IPS-18a (cell line): ENCODE results near the gene UGT1A10.

ENCODE experiments used
- H3K27ac ChIP-seq: one replicate; pipeline ENCODE4 v1.5.1; 2013; ENCODE audit warnings: low read length
- H3K27me3 ChIP-seq: one replicate; pipeline ENCODE4 v1.6.1; 2013; ENCODE audit warnings: mild to moderate bottlenecking, low read length; ENCODE audit not compliant: control insufficient read depth, insufficient read depth
- H3K36me3 ChIP-seq: one replicate; pipeline ENCODE4 v1.6.1; 2013; ENCODE audit warnings: low read depth, low read length; ENCODE audit not compliant: control insufficient read depth
- H3K4me1 ChIP-seq: one replicate; pipeline ENCODE4 v1.6.1; 2013; ENCODE audit warnings: low read depth, low read length; ENCODE audit not compliant: control insufficient read depth
- H3K4me3 ChIP-seq: one replicate; pipeline ENCODE4 v1.5.1; 2013; ENCODE audit warnings: low read length
- H3K9ac ChIP-seq: one replicate; pipeline ENCODE4 v1.6.1; 2013; ENCODE audit warnings: mild to moderate bottlenecking, low read length, moderate library complexity
- H3K9me3 ChIP-seq: one replicate; pipeline ENCODE4 v1.6.1; 2013; ENCODE audit warnings: low read depth, low read length; ENCODE audit not compliant: control insufficient read depth

Gene UGT1A10

DNA sequence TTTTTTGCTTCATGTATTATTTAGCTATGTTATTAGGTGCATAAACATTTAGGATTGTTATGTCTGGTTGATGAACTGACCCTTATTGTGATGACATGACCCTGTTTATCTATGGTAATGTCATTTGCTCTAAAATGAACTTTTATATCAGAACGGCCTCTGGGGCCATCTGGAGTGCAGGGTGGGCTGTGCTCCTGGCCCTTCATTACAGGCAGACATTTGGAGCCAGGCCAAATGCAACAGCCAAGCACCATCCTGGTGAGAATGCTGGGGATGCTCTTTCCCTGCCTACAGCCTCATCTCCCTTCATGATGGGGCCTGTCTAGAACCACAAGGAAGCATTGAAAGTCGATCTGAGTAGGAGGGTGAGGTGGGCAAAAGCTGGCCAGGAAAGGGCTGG, 180.1 kb downstream of the UGT1A10 start:
- H3K9ac ChIP-seq = no peak overlapping the region
- no peaks in the 10 kb centered on the region for H3K4me1 ChIP-seq
- H3K27me3 ChIP-seq = no peaks in the 10 kb centered on the region
- no peak overlapping the region for H3K4me3 ChIP-seq
- H3K9me3 ChIP-seq = no peaks in the 10 kb centered on the region
- no peaks in the 10 kb centered on the region for H3K36me3 ChIP-seq
- no peak overlapping the region for H3K27ac ChIP-seq

DNA sequence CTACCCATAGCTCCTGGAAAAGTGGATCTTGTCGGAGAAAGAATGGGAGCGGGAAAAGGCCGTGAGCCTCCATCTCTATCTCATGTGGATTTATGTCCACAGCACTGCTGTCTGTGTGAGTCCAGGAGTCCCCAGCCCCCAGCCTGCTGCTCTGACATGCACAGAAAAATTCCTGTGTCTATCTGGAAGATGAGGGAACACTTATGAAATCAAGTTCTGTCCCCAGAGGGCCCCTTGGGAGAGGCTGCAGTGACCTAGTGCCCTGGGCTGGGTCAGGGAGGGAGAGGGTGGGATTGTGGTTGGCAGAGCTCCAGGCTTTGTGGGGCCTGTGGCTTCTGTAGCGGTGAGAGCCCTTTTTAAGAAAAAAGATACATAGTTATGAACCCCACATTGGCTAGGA, 180.5 kb downstream of the UGT1A10 start:
- H3K27ac ChIP-seq = no peak overlapping the region
- no peak overlapping the region for H3K4me3 ChIP-seq
- H3K9ac ChIP-seq = no peak overlapping the region
- H3K36me3 ChIP-seq = no peaks in the 10 kb centered on the region
- H3K9me3 ChIP-seq = no peaks in the 10 kb centered on the region
- no peaks in the 10 kb centered on the region for H3K27me3 ChIP-seq
- H3K4me1 ChIP-seq = no peaks in the 10 kb centered on the region

GRCh38 chr2:233817361-233817911, 181.2 kb downstream of the UGT1A10 start:
- H3K4me3 ChIP-seq = no peak overlapping the region
- no peak overlapping the region for H3K27ac ChIP-seq
- H3K9ac ChIP-seq = no peak overlapping the region
- no peaks in the 10 kb centered on the region for H3K36me3 ChIP-seq
- no peaks in the 10 kb centered on the region for H3K4me1 ChIP-seq
- no peaks in the 10 kb centered on the region for H3K27me3 ChIP-seq
- no peaks in the 10 kb centered on the region for H3K9me3 ChIP-seq

DNA sequence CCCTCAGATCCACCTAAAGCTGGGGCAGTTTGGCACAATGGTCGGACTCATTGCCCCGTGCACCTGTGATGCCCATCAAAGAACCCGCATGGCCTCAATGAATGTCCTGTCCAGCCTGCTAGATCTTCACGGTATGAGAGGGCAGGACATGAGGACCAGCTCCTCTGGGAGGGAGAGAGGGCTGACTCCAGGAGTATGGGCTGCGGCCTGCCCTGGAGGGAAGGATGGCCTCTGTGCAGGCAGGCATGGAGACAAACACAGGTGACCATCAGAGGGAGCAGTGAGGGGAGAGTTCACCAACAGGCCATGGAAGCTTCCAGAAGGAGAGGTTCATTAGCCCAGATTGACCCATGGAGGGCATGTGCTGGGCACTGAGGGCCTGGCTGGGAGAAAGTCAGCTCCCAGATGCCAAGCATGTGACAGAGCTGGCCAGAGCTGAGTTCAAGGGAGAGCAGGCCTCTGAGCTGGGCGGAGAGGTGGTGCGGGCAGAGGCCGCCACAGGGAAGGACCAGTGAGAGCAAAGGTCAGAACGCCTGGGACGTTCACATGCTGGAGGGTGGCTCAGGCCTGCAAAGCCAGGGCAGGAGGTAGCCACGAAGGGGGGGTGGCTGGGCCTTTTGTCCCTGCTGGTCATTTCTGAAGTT, 181.9 kb downstream of the UGT1A10 start:
- H3K27me3 ChIP-seq = no peaks in the 10 kb centered on the region
- no peak overlapping the region for H3K27ac ChIP-seq
- no peaks in the 10 kb centered on the region for H3K36me3 ChIP-seq
- no peaks in the 10 kb centered on the region for H3K9me3 ChIP-seq
- H3K9ac ChIP-seq = no peak overlapping the region
- no peaks in the 10 kb centered on the region for H3K4me1 ChIP-seq
- H3K4me3 ChIP-seq = no peak overlapping the region

- Histone ChIP-seq H3K9ac (no peak overlapping the region), H3K36me3 (no peaks in the 10 kb centered on the region), H3K4me3 (no peak overlapping the region), H3K4me1 (no peaks in the 10 kb centered on the region), H3K27ac (no peak overlapping the region), H3K27me3 (no peaks in the 10 kb centered on the region), H3K9me3 (no peaks in the 10 kb centered on the region)
Measured at GRCh38 chr2:233818639-233819621, 182.7 kb downstream of the UGT1A10 start.

DNA sequence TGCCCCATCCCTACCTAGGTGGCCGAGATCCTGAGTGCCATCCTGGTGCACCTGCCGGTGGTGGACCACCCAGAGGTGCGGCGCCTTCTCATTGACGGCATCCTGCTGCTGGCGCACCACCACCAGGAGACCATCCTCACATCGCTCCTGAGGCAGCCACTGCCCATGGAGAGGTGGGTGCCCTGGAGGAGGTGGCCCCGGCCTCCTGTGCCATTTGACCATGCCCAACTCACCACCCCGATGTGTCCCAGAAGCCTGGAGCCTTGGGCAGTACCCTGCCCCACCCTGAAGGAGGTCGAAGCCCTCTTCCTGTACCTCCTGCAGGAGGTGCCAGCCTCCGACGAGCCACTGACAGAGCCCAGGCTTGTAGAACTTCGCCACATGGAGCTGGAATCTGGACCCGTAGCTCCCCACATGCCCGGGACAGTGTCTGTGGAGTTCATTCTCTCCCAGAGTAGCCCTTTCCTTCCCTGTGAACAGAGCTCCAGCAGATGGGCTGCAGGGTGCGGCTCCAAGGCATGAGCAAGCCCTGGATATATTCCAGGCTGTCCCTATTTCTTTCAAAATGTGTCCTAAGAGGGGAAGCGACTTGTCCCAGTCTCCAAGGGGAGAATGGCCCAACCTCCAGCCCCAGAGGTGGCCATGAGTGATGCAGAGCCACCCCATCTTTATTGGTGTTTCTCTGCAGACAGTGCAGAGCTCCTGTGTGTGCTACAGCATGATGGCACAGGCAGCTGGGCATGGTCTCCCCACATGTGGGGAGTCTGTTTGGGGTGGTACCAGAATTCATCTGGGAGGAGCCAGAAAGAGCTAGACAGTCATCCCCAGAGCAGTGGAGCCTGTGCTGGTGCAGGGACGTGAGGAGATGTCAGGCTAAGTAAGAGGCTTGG, 183.9 kb downstream of the UGT1A10 start:
- no peak overlapping the region for H3K4me3 ChIP-seq
- H3K36me3 ChIP-seq = no peaks in the 10 kb centered on the region
- H3K9ac ChIP-seq = no peak overlapping the region
- no peaks in the 10 kb centered on the region for H3K27me3 ChIP-seq
- no peak overlapping the region for H3K27ac ChIP-seq
- H3K9me3 ChIP-seq = no peaks in the 10 kb centered on the region
- H3K4me1 ChIP-seq = no peaks in the 10 kb centered on the region

DNA sequence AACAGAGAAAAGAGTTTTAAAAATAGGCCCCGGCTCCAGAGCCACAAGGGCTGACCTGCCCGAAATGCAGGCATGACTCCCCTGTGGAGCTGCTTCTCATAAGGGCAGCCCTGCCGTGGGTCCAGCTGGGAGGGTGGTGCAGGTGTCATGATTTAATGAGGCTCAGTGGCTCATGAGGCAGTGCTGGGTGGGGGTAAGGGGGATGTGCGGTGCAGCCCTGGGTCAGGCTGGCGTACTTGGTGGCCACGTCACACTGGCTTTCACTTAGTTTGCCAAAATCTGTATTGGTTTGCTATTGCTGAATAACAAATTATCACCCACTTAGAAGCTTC, 184.5 kb downstream of the UGT1A10 start:
- Histone ChIP-seq H3K9me3 (no peaks in the 10 kb centered on the region), H3K4me1 (no peaks in the 10 kb centered on the region), H3K36me3 (no peaks in the 10 kb centered on the region), H3K4me3 (no peak overlapping the region), H3K9ac (no peak overlapping the region), H3K27me3 (no peaks in the 10 kb centered on the region), H3K27ac (no peak overlapping the region)

DNA sequence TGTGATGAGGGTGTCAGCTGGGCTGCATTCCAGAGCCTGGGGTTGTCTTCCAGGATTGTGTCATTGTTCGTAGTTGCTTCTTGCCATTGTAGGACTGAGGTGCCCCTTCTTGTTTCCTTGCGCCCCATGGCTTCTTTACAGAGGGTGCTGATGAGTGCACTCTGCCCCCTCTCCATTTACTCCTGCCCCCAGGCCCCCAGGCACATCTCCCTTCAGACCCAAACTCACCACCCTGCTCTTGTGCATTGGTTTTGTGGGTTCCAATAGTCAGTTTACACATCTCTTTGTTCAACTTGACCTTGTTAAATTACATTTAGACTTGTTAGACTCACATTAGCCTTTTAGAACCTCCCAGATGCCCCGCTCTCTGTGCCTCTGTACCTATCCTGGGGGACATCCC, 184.9 kb downstream of the UGT1A10 start:
- Histone ChIP-seq H3K9ac (no peak overlapping the region), H3K4me3 (no peak overlapping the region), H3K4me1 (no peaks in the 10 kb centered on the region), H3K27ac (no peak overlapping the region), H3K36me3 (no peaks in the 10 kb centered on the region), H3K9me3 (no peaks in the 10 kb centered on the region), H3K27me3 (no peaks in the 10 kb centered on the region)

DNA sequence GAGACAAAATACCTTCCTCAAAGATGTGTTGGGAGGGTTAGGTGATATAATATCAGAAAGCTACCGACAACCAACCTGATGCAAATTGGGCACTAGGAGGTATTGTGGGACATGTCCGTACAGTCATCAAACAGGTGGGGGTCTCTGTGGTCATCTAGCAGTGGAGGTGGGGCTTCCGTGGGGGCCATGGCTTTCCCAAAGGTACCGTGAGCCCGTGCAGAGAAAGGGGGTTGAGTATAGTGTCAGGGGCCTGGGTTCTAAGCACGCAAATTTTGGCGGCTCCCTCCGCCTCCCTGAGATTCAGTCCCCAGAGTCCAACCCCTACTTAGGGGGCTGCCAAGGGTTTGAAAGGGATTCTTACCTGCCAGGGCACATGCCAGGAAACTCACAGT, 185.5 kb downstream of the UGT1A10 start:
- no peak overlapping the region for H3K9ac ChIP-seq
- H3K9me3 ChIP-seq = no peaks in the 10 kb centered on the region
- no peak overlapping the region for H3K27ac ChIP-seq
- H3K36me3 ChIP-seq = no peaks in the 10 kb centered on the region
- no peaks in the 10 kb centered on the region for H3K27me3 ChIP-seq
- no peaks in the 10 kb centered on the region for H3K4me1 ChIP-seq
- no peak overlapping the region for H3K4me3 ChIP-seq

DNA sequence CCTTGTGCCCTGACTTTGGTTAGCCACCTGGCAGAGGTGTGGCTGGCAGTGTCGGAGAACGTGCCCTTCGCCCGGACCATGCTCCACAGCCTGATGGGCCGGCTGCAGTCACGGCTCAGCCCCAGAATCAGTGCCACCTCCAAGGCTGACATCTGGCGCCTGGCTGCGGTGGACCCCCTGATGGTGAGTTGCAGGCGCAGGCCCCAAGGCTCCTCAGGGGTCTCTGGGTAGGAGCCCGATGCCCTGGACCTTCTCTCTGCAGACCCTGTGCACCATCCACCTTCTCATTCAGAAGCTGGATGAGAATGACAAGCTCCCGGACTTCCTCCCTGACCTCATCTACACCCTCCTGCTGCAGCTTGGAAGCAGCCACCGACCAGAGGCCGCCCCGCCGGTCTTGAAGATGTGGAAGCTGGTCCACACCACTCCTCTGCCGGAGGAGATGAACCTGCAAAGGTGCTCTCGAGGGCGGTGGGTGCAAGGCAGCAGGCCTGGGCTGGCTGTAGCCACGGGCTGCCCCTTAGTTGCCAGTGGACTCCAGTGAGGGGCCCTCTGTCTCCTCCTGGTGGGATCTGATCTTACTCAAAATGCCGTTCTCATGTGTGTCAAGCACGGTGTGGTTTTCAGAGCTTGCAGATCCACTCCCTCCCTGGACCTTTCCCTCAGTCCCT, 186.0 kb downstream of the UGT1A10 start:
- no peaks in the 10 kb centered on the region for H3K27me3 ChIP-seq
- no peak overlapping the region for H3K27ac ChIP-seq
- no peak overlapping the region for H3K9ac ChIP-seq
- no peaks in the 10 kb centered on the region for H3K36me3 ChIP-seq
- H3K4me1 ChIP-seq = no peaks in the 10 kb centered on the region
- H3K9me3 ChIP-seq = no peaks in the 10 kb centered on the region
- no peak overlapping the region for H3K4me3 ChIP-seq
